GM13976 (cell line): ENCODE measurements around the gene CENPT.
A peak's percentile ranks its signal among the peaks of the same experiment; 100 is the strongest.

Experiments
- DNase-seq: peaks from one replicate; pipeline ENCODE4 v3.0.0; 2012; ENCODE audit warnings: low spot score
- CTCF ChIP-seq: IDR thresholded peaks from 2 replicates; pipeline ENCODE4 v1.5.1; 2012; ENCODE audit warnings: borderline replicate concordance, mild to moderate bottlenecking; ENCODE audit not compliant: insufficient read depth; ENCODE audit errors: extremely low read depth, missing control alignments, control extremely low read depth
- in situ Hi-C: fragments of 300-500 bp; cut with MboI; formaldehyde crosslinking; loops from one replicate; pipeline ENCODE4 v1.12.0; 2022; ENCODE audit warnings: low sequenced_read_pairs, mixed read lengths, inconsistent platforms; ENCODE audit not compliant: unreplicated experiment

Gene CENPT

GRCh38 chr16:67877064-67877463 is 29.6 kb upstream of the CENPT start:
- TF ChIP-seq CTCF = no peak
- in situ Hi-C loops = no loop called here
- DNase-seq = no peak

GRCh38 chr16:67874372-67874771 is 26.9 kb upstream of the CENPT start:
- TF ChIP-seq CTCF = no peak
- in situ Hi-C loops = no loop called here
- DNase-seq = no peak

GRCh38 chr16:67873435-67874370 is 26.2 kb upstream of the CENPT start:
- no peak for DNase-seq
- in situ Hi-C loops = no loop called here
- no peak for TF ChIP-seq CTCF

- TF ChIP-seq CTCF = no peak
- in situ Hi-C loops = no loop called here
- peak; percentile 97 for DNase-seq
Measured at GRCh38 chr16:67872631-67873434, 25.3 kb upstream of the CENPT start, which contains the start of gene EDC4. EDC4 (plus strand) TSS chr16:67873052; CDS start chr16:67873262, 210 bp downstream.

- in situ Hi-C loops = no loop called here
- DNase-seq = no peak
- TF ChIP-seq CTCF = no peak
Measured at GRCh38 chr16:67872131-67872630, 24.7 kb upstream of the CENPT start.

GRCh38 chr16:67871256-67871655 is 23.8 kb upstream of the CENPT start:
- in situ Hi-C loops = no loop called here
- no peak for TF ChIP-seq CTCF
- no peak for DNase-seq
